Measurements from ENCODE around the gene RAB42. TPM values are rescaled to one million over a fixed set of nuclear protein-coding genes. Genes with fewer than 3 reads are reported as not detected.

The RAB42 gene
- total and polyA plus RNA-seq, 10 of the 15 experiments (the other 5 are each of a cell fraction or from before 2014, with no cell fraction given) = 0.16 to 4.5 (median 0.49) TPM

- H3K36me3 ChIP-seq (ENCODE audit: control insufficient read depth in 2 of 2, insufficient read depth in 2 of 2, low read length in 1 of 2) = peaks cover 9 to 25% of the 10 kb centered on the region in 2 experiments
- ATAC-seq (no peak), DNase-seq (ENCODE audit: low read depth, low spot score) (no peak), FAIRE-seq (no peak)
- H3K4me3 ChIP-seq = no peak overlapping the region
- intact Hi-C loops (cut with micrococcal nuclease; ENCODE audit: unreplicated experiment) = no loop called here
- in situ Hi-C loops (cut with MboI) = no loop called here
- CTCF ChIA-PET = no interaction called here
- no peak overlapping the region for H3K9ac ChIP-seq (ENCODE audit: control insufficient read depth, insufficient read depth, low read length)
- POLR2A ChIA-PET = interaction anchor here (0.6 kb wide), 1 partner anchor 220 kb away, joined by 3 read pairs; no protein-coding TSS in a partner anchor
- H3K79me2 ChIP-seq (ENCODE audit: control insufficient read depth, insufficient read depth, low read length) = peaks cover 4% of the 10 kb centered on the region
- RAD21 ChIA-PET (ENCODE audit: unreplicated experiment) = no interaction called here
- no peak overlapping the region for H3K4me2 ChIP-seq (ENCODE audit: control insufficient read depth, insufficient read depth)
- SMC1A ChIA-PET (ENCODE audit: uncharacterized antibody, unreplicated experiment) = interaction anchor here (0.7 kb wide), 1 partner anchor 17 kb away, joined by 3 read pairs; no protein-coding TSS in a partner anchor
- no peak overlapping the region for H3K27ac ChIP-seq (ENCODE audit: control insufficient read depth, insufficient read depth)
- WGBS (ENCODE audit: insufficient coverage, insufficient replicate concordance, low lambda C conversion rate, missing lambda C conversion rate) = 97% methylated on average over 11 of the region's 11 CpGs
- H2AFZ ChIP-seq (ENCODE audit: control insufficient read depth, low read depth, low read length) = no peak overlapping the region
- H3K27me3 ChIP-seq (replicated peaks in 1 of 2; ENCODE audit: control insufficient read depth in 2 of 2, insufficient read depth in 2 of 2, low read length in 1 of 2) = no peaks in the 10 kb centered on the region
- H3K4me1 ChIP-seq (ENCODE audit: control insufficient read depth, insufficient read depth, low read length) = peaks cover 6% of the 10 kb centered on the region
- H3K9me3 ChIP-seq (replicated peaks; ENCODE audit: control insufficient read depth, insufficient read depth, low read length) = no peaks in the 10 kb centered on the region
- H4K20me1 ChIP-seq (ENCODE audit: control insufficient read depth, insufficient read depth) = no peaks in the 10 kb centered on the region
- TF ChIP-seq ZNF622 (IDR thresholded peaks at IDR 0.05) (no peak), TARDBP (IDR thresholded peaks at IDR 0.05; ENCODE audit: borderline replicate concordance) (no peak), JUND (IDR thresholded peaks at IDR 0.05; ENCODE audit: low read depth, low read length) (no peak), ZNF687 (IDR thresholded peaks at IDR 0.05) (no peak), POLR2AphosphoS5 (IDR thresholded peaks at IDR 0.05; ENCODE audit: low read length) (no peak), PBX3 (IDR thresholded peaks at IDR 0.05; ENCODE audit: insufficient replicate concordance, low read depth, low read length) (no peak), CHD2 (IDR thresholded peaks at IDR 0.05; ENCODE audit: borderline replicate concordance, low read depth, low read length) (no peak), STAT3 (IDR thresholded peaks at IDR 0.05; ENCODE audit: low read depth, low read length) (no peak), RELA (IDR thresholded peaks at IDR 0.05; ENCODE audit: borderline replicate concordance, partially characterized antibody) (no peak), ZNF384 (IDR thresholded peaks at IDR 0.05; ENCODE audit: borderline replicate concordance, low read depth, low read length) (no peak), CHD1 (IDR thresholded peaks at IDR 0.05; ENCODE audit: low read depth, low read length) (no peak), HDAC6 (IDR thresholded peaks at IDR 0.05; ENCODE audit: unreplicated experiment) (no peak), HDAC2 (IDR thresholded peaks at IDR 0.05) (no peak), ZBED1 (IDR thresholded peaks at IDR 0.05; ENCODE audit: borderline replicate concordance) (no peak), BACH1 (IDR thresholded peaks at IDR 0.05; ENCODE audit: borderline replicate concordance) (no peak), SPI1 (IDR thresholded peaks at IDR 0.05; ENCODE audit: borderline replicate concordance, insufficient read depth, low read depth, low read length) (no peak), NFIC (IDR thresholded peaks at IDR 0.05; ENCODE audit: low read depth, low read length) (no peak), YBX1 (IDR thresholded peaks at IDR 0.05) (no peak), ZZZ3 (IDR thresholded peaks at IDR 0.05; ENCODE audit: control insufficient read depth, insufficient read length, low read depth) (no peak), SIN3A (IDR thresholded peaks at IDR 0.05; ENCODE audit: low read depth, low read length) (no peak)
- BruUV-seq (replicated peaks) = no TSS peak
Observed at GRCh38 chr1:28573564-28573963, 18.5 kb upstream of the RAB42 start.

Data from GM12878 (cell line).